Lower leg skin (tissue), 3 donors: ENCODE measurements around the gene NTM.

Experiments used
- CTCF ChIP-seq, 3 donors: fragments of 450-650 bp; IDR thresholded peaks; one replicate each; pipeline ENCODE4 v1.5.1; 2016; ENCODE audit warnings: antibody characterized with exemption in 3 of 3, mild to moderate bottlenecking in 3 of 3, moderate library complexity in 2 of 3
- POLR2A ChIP-seq, 2 donors: fragments of 450-650 bp; IDR thresholded peaks; one replicate each; pipeline ENCODE4 v1.6.1; 2016 to 2017; ENCODE audit warnings: antibody characterized with exemption in 2 of 2, mild to moderate bottlenecking in 1 of 2, moderate library complexity in 1 of 2

GRCh38 chr11:131581046-131581445, 210.6 kb downstream of the NTM start:
- TF ChIP-seq CTCF (IDR thresholded peaks at IDR 0.05) (no peak), POLR2A (IDR thresholded peaks at IDR 0.05) (no peak)
